ENCODE results near the gene PLEKHG2. TPM values are rescaled to one million over a fixed set of nuclear protein-coding genes. Genes with fewer than 3 reads are reported as not detected.

Gene PLEKHG2
- total and polyA plus RNA-seq, 9 of the 15 experiments (the other 6 are each of a cell fraction or from before 2014, with no cell fraction given): 0.98 to 45.7 (median 9.8) TPM

- TF ChIP-seq, protein P1, sequence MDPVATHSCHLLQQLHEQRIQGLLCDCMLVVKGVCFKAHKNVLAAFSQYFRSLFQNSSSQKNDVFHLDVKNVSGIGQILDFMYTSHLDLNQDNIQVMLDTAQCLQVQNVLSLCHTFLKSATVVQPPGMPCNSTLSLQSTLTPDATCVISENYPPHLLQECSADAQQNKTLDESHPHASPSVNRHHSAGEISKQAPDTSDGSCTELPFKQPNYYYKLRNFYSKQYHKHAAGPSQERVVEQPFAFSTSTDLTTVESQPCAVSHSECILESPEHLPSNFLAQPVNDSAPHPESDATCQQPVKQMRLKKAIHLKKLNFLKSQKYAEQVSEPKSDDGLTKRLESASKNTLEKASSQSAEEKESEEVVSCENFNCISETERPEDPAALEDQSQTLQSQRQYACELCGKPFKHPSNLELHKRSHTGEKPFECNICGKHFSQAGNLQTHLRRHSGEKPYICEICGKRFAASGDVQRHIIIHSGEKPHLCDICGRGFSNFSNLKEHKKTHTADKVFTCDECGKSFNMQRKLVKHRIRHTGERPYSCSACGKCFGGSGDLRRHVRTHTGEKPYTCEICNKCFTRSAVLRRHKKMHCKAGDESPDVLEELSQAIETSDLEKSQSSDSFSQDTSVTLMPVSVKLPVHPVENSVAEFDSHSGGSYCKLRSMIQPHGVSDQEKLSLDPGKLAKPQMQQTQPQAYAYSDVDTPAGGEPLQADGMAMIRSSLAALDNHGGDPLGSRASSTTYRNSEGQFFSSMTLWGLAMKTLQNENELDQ (CRISPR knock-in tag; IDR thresholded peaks at IDR 0.05; ENCODE audit: borderline replicate concordance): no peak
- TF ChIP-seq, protein P2, sequence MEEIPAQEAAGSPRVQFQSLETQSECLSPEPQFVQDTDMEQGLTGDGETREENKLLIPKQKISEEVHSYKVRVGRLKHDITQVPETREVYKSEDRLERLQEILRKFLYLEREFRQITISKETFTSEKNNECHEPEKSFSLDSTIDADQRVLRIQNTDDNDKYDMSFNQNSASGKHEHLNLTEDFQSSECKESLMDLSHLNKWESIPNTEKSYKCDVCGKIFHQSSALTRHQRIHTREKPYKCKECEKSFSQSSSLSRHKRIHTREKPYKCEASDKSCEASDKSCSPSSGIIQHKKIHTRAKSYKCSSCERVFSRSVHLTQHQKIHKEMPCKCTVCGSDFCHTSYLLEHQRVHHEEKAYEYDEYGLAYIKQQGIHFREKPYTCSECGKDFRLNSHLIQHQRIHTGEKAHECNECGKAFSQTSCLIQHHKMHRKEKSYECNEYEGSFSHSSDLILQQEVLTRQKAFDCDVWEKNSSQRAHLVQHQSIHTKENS (CRISPR knock-in tag; IDR thresholded peaks at IDR 0.05): no peak
- no peak for TF ChIP-seq HEY1 (CRISPR knock-in tag; IDR thresholded peaks at IDR 0.05; ENCODE audit: borderline replicate concordance)
- peak; percentile 87 for TF ChIP-seq ETS1 (conservative IDR thresholded peaks at IDR 0.05; ENCODE audit: control insufficient read depth, low read depth, low read length)
- TF ChIP-seq NFRKB (IDR thresholded peaks at IDR 0.05; ENCODE audit: low read depth): no peak
- TF ChIP-seq, protein P3, sequence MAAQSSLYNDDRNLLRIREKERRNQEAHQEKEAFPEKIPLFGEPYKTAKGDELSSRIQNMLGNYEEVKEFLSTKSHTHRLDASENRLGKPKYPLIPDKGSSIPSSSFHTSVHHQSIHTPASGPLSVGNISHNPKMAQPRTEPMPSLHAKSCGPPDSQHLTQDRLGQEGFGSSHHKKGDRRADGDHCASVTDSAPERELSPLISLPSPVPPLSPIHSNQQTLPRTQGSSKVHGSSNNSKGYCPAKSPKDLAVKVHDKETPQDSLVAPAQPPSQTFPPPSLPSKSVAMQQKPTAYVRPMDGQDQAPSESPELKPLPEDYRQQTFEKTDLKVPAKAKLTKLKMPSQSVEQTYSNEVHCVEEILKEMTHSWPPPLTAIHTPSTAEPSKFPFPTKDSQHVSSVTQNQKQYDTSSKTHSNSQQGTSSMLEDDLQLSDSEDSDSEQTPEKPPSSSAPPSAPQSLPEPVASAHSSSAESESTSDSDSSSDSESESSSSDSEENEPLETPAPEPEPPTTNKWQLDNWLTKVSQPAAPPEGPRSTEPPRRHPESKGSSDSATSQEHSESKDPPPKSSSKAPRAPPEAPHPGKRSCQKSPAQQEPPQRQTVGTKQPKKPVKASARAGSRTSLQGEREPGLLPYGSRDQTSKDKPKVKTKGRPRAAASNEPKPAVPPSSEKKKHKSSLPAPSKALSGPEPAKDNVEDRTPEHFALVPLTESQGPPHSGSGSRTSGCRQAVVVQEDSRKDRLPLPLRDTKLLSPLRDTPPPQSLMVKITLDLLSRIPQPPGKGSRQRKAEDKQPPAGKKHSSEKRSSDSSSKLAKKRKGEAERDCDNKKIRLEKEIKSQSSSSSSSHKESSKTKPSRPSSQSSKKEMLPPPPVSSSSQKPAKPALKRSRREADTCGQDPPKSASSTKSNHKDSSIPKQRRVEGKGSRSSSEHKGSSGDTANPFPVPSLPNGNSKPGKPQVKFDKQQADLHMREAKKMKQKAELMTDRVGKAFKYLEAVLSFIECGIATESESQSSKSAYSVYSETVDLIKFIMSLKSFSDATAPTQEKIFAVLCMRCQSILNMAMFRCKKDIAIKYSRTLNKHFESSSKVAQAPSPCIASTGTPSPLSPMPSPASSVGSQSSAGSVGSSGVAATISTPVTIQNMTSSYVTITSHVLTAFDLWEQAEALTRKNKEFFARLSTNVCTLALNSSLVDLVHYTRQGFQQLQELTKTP (IDR thresholded peaks at IDR 0.05; ENCODE audit: low read depth in 1 of 2, partially characterized antibody in 2 of 2): peak in 1 of 2 experiments; percentile 28
- no peak for TF ChIP-seq ZNF316 (IDR thresholded peaks at IDR 0.05)
- TF ChIP-seq ZNF644 (tag; IDR thresholded peaks at IDR 0.05; ENCODE audit: low read depth): no peak
- no peak for TF ChIP-seq ZNF212 (CRISPR knock-in tag; IDR thresholded peaks at IDR 0.05)
- TF ChIP-seq MXI1 (IDR thresholded peaks at IDR 0.05; ENCODE audit: low read depth, low read length): no peak; the same call in 1 of the 2 replicates
- no peak for TF ChIP-seq ARNT (IDR thresholded peaks at IDR 0.05)
- no peak for TF ChIP-seq NR4A1 (CRISPR knock-in tag; IDR thresholded peaks at IDR 0.05)
- no peak for TF ChIP-seq NR4A1 (tag; IDR thresholded peaks at IDR 0.05)
- TF ChIP-seq ZNF146 (CRISPR knock-in tag; IDR thresholded peaks at IDR 0.05; ENCODE audit: unreplicated experiment): no peak
- TF ChIP-seq EWSR1 (IDR thresholded peaks at IDR 0.05; ENCODE audit: borderline replicate concordance, low read depth, partially characterized antibody): no peak
- peak; percentile 92 for TF ChIP-seq GTF2A2 (tag; IDR thresholded peaks at IDR 0.05)
- TF ChIP-seq ZNF263 (CRISPR knock-in tag; IDR thresholded peaks at IDR 0.05; ENCODE audit: borderline replicate concordance): no peak
Measured at GRCh38 chr19:39406656-39407409, 5.6 kb upstream of the PLEKHG2 start, which contains the start of gene ZFP36 (continued).
